ENCODE measurements around the gene TLCD2. TPM values are rescaled to one million over a fixed set of nuclear protein-coding genes. Genes with fewer than 3 reads are reported as not detected.
A peak's percentile ranks its signal among the peaks of the same experiment; 100 is the strongest.
"Not testable (repeated sequence)": the region's sequence is repeated elsewhere in the genome, so short reads cannot be mapped to it uniquely, and the experiment has no call there.

TLCD2 gene
- total and polyA plus RNA-seq, 7 donors, result 1.1 to 2.9 (median 1.6) TPM

GRCh38 chr17:1697681-1698080 lies 12.5 kb downstream of the TLCD2 start:
- TF ChIP-seq, protein P1, sequence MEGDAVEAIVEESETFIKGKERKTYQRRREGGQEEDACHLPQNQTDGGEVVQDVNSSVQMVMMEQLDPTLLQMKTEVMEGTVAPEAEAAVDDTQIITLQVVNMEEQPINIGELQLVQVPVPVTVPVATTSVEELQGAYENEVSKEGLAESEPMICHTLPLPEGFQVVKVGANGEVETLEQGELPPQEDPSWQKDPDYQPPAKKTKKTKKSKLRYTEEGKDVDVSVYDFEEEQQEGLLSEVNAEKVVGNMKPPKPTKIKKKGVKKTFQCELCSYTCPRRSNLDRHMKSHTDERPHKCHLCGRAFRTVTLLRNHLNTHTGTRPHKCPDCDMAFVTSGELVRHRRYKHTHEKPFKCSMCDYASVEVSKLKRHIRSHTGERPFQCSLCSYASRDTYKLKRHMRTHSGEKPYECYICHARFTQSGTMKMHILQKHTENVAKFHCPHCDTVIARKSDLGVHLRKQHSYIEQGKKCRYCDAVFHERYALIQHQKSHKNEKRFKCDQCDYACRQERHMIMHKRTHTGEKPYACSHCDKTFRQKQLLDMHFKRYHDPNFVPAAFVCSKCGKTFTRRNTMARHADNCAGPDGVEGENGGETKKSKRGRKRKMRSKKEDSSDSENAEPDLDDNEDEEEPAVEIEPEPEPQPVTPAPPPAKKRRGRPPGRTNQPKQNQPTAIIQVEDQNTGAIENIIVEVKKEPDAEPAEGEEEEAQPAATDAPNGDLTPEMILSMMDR (IDR thresholded peaks at IDR 0.05), result no peak
- Histone ChIP-seq H3K27me3 (ENCODE audit: insufficient read depth in 3 of 3, low read length in 2 of 3) (no peaks in the 10 kb centered on the region), H3K4me1 (no peaks in the 10 kb centered on the region), H3K9me3 (no peaks in the 10 kb centered on the region), H3K36me3 (ENCODE audit: insufficient read depth in 1 of 2, low read depth in 1 of 2) (no peaks in the 10 kb centered on the region), H3K27ac (peak overlapping the region; percentile 53), H3K4me3 (no peak overlapping the region)
- WGBS, 3 donors, result 24 to 43% (median 31%) methylated on average over 5 of the region's 5 CpGs
- no peak for DNase-seq
- peak in 2 of 4 donors; percentile 39 to 43 for ATAC-seq
- intact Hi-C loops (cut with DNase I), result no loop called here

GRCh38 chr17:1695365-1695764 lies 14.8 kb downstream of the TLCD2 start:
- Histone ChIP-seq H3K4me1 (no peaks in the 10 kb centered on the region), H3K27ac (no peak overlapping the region), H3K36me3 (ENCODE audit: insufficient read depth in 1 of 2, low read depth in 1 of 2) (no peaks in the 10 kb centered on the region), H3K9me3 (no peaks in the 10 kb centered on the region), H3K27me3 (ENCODE audit: insufficient read depth in 3 of 3, low read length in 2 of 3) (no peaks in the 10 kb centered on the region), H3K4me3 (no peak overlapping the region)
- intact Hi-C loops (cut with DNase I), result no loop called here
- TF ChIP-seq, protein P1 (IDR thresholded peaks at IDR 0.05), result no peak
- no peak for DNase-seq
- ATAC-seq, result no peak
- 87 to 91% (median 87%) methylated on average over 8 of the region's 8 CpGs for WGBS, 3 donors

- 89 to 92% (median 89%) methylated on average over 7 of the region's 7 CpGs for WGBS, 3 donors
- ATAC-seq, result no peak
Measured at GRCh38 chr17:1693339-1693738, 16.8 kb downstream of the TLCD2 start.

GRCh38 chr17:1690544-1691221 lies 19.5 kb downstream of the TLCD2 start:
- Histone ChIP-seq H3K27me3 (ENCODE audit: insufficient read depth in 3 of 3, low read length in 2 of 3) (no peaks in the 10 kb centered on the region), H3K36me3 (ENCODE audit: insufficient read depth in 1 of 2, low read depth in 1 of 2) (no peaks in the 10 kb centered on the region), H3K9me3 (no peaks in the 10 kb centered on the region), H3K4me1 (no peaks in the 10 kb centered on the region), H3K27ac (no peak overlapping the region), H3K4me3 (no peak overlapping the region)
- 91 to 95% (median 92%) methylated on average over 4 to 6 of the region's 8 CpGs for WGBS, 3 donors
- DNase-seq (no peak), ATAC-seq (no peak)
- intact Hi-C loops (cut with DNase I), result no loop called here
- TF ChIP-seq, protein P1 (IDR thresholded peaks at IDR 0.05), result no peak

More at GRCh38 chr17:1693339-1693738, 16.8 kb downstream of the TLCD2 start:
- no peak for DNase-seq
- TF ChIP-seq, protein P1 (IDR thresholded peaks at IDR 0.05), result no peak
- no peaks in the 10 kb centered on the region for H3K4me1 ChIP-seq
- no peak overlapping the region for H3K27ac ChIP-seq
- H3K9me3 ChIP-seq, result no peaks in the 10 kb centered on the region
- intact Hi-C loops (cut with DNase I), result no loop called here
- H3K36me3 ChIP-seq (ENCODE audit: insufficient read depth in 1 of 2, low read depth in 1 of 2), result no peaks in the 10 kb centered on the region
- H3K4me3 ChIP-seq, result no peak overlapping the region
- no peaks in the 10 kb centered on the region for H3K27me3 ChIP-seq (ENCODE audit: insufficient read depth in 3 of 3, low read length in 2 of 3)

GRCh38 chr17:1688405-1688804 lies 21.8 kb downstream of the TLCD2 start:
- 80 to 87% (median 83%) methylated on average over 6 of the region's 6 CpGs for WGBS, 3 donors
- H3K27ac ChIP-seq; ATAC-seq; intact Hi-C loops (cut with DNase I); H3K36me3 ChIP-seq (ENCODE audit: insufficient read depth in 1 of 2, low read depth in 1 of 2); H3K9me3 ChIP-seq; H3K27me3 ChIP-seq (ENCODE audit: insufficient read depth in 3 of 3, low read length in 2 of 3); H3K4me1 ChIP-seq; DNase-seq; H3K4me3 ChIP-seq: not testable (repeated sequence)

Data from psoas muscle (tissue), 8 donors.